Measurements from ENCODE around the gene ALG11. TPM values are rescaled to one million over a fixed set of nuclear protein-coding genes. Genes with fewer than 3 reads are reported as not detected.
"Not testable (repeated sequence)": the region's sequence is repeated elsewhere in the genome, so short reads cannot be mapped to it uniquely, and the experiment has no call there.

ALG11 gene
- total RNA-seq, 1 experiment from 2014 or later = 12.2 TPM

DNA sequence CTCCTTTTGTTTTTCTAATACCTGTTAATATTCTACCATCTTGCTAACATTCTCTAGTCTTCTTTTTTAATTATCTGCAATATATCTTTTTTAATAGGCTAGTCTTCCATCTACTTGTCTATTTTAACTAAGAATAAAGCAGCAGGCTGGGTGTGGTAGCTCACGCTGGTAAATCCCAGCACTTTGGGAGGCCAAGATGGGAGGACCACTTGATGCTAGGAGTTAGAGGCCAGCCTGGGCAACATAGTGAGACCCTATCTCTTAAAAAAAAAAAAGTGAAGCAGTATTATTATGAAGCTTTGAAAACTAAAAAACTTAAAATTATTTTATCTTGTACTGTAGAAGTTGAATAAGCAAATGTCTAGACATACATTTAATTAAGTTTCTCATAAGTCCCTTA, 15.6 kb downstream of the ALG11 start:
- Histone ChIP-seq H2AFZ (ENCODE audit: low read length) (no peak overlapping the region), H3K9me3 (ENCODE audit: low read length) (no peaks in the 10 kb centered on the region), H3K4me1 (ENCODE audit: low read length) (no peaks in the 10 kb centered on the region), H3K36me3 (ENCODE audit: insufficient read depth, low read length) (peaks cover 21% of the 10 kb centered on the region; the same call in 1 of the 2 replicates), H3K27me3 (ENCODE audit: low read length) (no peaks in the 10 kb centered on the region), H3K79me2 (ENCODE audit: low read length) (peaks cover 26% of the 10 kb centered on the region), H3K4me3 (ENCODE audit: low read length) (no peak overlapping the region), H3K4me2 (ENCODE audit: low read depth, low read length, poor library complexity, severe bottlenecking) (no peak overlapping the region), H3K27ac (ENCODE audit: low read length) (no peak overlapping the region), H3K9ac (ENCODE audit: low read length) (no peak overlapping the region), H3K9me2 (replicated peaks; ENCODE audit: insufficient read depth, low read length) (no peaks in the 10 kb centered on the region), H4K20me1 (ENCODE audit: insufficient read depth, low read depth, low read length) (peaks cover 11% of the 10 kb centered on the region; the same call in 1 of the 2 replicates)
- DNase-seq = no peak

DNA sequence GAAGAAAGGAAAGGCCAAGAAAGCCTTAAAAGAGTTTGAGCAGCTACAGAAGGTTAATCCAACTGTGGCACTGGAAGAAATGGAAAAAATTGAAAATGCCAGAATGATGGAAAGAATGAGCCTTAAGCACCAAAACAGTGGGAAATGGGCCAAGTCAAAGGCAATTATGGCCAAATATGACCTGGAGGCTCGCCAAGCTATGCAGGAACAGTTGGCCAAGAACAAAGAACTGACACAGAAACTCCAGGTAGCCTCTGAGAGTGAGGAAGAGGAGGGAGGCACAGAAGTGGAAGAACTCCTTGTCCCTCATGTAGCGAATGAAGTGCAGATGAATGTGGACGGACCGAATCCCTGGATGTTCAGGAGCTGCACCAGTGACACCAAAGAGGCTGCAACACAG, 17.4 kb downstream of the ALG11 start:
- Histone ChIP-seq H3K27me3 (ENCODE audit: low read length) (no peaks in the 10 kb centered on the region), H3K4me1 (ENCODE audit: low read length) (no peaks in the 10 kb centered on the region), H3K4me3 (ENCODE audit: low read length) (no peak overlapping the region), H3K9me3 (ENCODE audit: low read length) (no peaks in the 10 kb centered on the region), H3K27ac (ENCODE audit: low read length) (no peak overlapping the region), H3K36me3 (ENCODE audit: insufficient read depth, low read length) (peaks cover 11% of the 10 kb centered on the region; the same call in 1 of the 2 replicates), H2AFZ (ENCODE audit: low read length) (no peak overlapping the region), H3K79me2 (ENCODE audit: low read length) (peaks cover 23% of the 10 kb centered on the region), H4K20me1 (ENCODE audit: insufficient read depth, low read depth, low read length) (peaks cover 16% of the 10 kb centered on the region), H3K9ac (ENCODE audit: low read length) (no peak overlapping the region), H3K4me2 (ENCODE audit: low read depth, low read length, poor library complexity, severe bottlenecking) (no peak overlapping the region), H3K9me2 (replicated peaks; ENCODE audit: insufficient read depth, low read length) (no peaks in the 10 kb centered on the region)
- no peak for DNase-seq

DNA sequence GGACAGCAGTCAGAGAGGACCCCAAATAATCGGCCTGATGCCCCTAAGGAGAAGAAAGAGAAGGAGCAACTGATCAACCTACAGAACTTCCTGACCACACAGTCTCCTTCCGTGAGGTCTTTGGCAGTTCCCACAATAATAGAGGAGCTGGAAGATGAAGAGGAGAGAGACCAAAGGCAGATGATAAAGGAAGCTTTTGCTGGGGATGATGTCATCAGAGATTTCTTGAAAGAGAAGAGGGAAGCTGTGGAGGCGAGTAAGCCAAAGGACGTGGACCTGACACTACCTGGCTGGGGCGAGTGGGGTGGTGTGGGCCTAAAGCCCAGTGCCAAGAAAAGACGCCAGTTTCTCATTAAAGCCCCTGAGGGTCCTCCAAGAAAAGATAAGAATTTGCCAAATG, 18.2 kb downstream of the ALG11 start:
- Histone ChIP-seq H3K79me2 (ENCODE audit: low read length) (peaks cover 15% of the 10 kb centered on the region), H4K20me1 (ENCODE audit: insufficient read depth, low read depth, low read length) (peaks cover 21% of the 10 kb centered on the region)
- H3K27me3 ChIP-seq (ENCODE audit: low read length); H3K4me1 ChIP-seq (ENCODE audit: low read length); DNase-seq; H3K27ac ChIP-seq (ENCODE audit: low read length); H2AFZ ChIP-seq (ENCODE audit: low read length); H3K9ac ChIP-seq (ENCODE audit: low read length); H3K4me2 ChIP-seq (ENCODE audit: low read depth, low read length, poor library complexity, severe bottlenecking); H3K9me3 ChIP-seq (ENCODE audit: low read length); H3K4me3 ChIP-seq (ENCODE audit: low read length); H3K9me2 ChIP-seq (replicated peaks; ENCODE audit: insufficient read depth, low read length); H3K36me3 ChIP-seq (ENCODE audit: insufficient read depth, low read length): not testable (repeated sequence)

DNA sequence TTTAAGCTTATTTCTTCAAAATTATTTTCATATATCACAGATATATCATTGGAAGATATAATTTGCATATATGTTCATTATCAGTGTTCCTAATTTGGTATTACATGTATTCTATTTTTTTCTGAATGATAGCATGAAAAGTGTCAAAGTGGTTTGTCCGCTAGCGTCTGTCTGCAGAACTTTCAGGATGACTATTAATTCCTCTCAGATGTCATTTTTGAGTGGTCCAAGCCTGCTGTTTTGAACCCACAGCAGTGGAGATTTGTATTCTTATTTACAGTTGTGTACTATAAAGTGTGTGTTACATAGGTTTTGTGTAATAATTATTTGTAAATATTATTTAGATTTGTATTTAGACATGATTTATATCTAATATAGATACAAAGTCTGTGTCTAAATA, 20.8 kb downstream of the ALG11 start:
- no peak overlapping the region for H3K4me2 ChIP-seq (ENCODE audit: low read depth, low read length, poor library complexity, severe bottlenecking)
- peaks cover 7% of the 10 kb centered on the region; the same call in 1 of the 2 replicates for H3K36me3 ChIP-seq (ENCODE audit: insufficient read depth, low read length)
- H3K9me2 ChIP-seq (replicated peaks; ENCODE audit: insufficient read depth, low read length) = no peaks in the 10 kb centered on the region
- H3K9me3 ChIP-seq (ENCODE audit: low read length) = no peaks in the 10 kb centered on the region
- H3K4me3 ChIP-seq (ENCODE audit: low read length) = no peak overlapping the region
- no peak overlapping the region for H3K9ac ChIP-seq (ENCODE audit: low read length)
- H4K20me1 ChIP-seq (ENCODE audit: insufficient read depth, low read depth, low read length) = peaks cover 16% of the 10 kb centered on the region; the same call in 1 of the 2 replicates
- H3K27ac ChIP-seq (ENCODE audit: low read length) = no peak overlapping the region
- H3K27me3 ChIP-seq (ENCODE audit: low read length) = no peaks in the 10 kb centered on the region
- no peak for DNase-seq
- no peak overlapping the region for H2AFZ ChIP-seq (ENCODE audit: low read length)
- H3K4me1 ChIP-seq (ENCODE audit: low read length) = no peaks in the 10 kb centered on the region
- H3K79me2 ChIP-seq (ENCODE audit: low read length) = no peaks in the 10 kb centered on the region

DNA sequence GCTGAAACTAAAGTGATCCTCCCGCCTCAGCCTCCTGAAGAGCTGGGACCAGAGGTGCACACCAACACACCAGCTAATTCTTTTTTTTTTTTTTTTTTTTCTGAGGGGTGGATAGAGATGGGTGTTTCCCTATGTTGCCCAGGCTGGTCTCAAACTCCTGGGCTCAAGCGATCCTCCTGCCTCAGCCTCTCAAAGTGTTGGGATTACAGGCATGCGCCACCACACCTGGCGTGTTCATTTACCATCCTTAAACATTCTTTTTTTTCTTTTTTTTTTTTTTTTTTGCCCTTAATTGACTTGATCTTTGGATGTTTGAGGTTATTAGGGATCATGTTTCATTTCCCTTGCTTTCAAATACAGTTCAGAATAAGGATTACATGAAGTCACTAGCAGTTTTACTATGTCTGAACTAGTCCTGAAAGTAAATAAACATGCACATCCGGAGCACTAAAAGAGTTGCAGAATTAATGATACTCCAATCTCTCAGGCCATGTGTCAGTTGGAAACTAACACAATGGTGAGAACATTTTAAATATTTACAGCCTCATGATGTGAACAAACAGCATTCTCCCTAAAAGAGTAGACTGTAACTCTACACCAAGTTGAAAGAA, 22.5 kb downstream of the ALG11 start:
- H3K4me1 ChIP-seq (ENCODE audit: low read length) = no peaks in the 10 kb centered on the region

DNA sequence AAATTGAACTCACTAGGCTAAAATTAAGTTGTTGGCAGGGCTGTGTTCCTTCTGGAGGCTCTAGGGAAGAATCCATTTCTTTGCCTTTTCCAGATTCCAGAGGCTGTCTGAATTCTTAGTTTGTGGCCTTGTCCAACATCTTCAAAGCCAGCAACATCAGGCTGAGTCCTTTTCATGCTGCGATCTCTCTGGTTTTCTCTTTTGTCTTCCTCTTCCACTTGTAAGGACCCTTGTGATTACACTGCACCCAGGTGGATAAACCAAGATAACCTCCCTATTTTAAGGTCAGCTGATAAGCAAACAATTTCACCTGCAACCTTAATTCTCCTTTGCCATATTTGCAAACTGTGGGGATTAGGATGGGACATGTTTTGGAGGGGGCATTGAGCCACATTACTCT, 23.8 kb downstream of the ALG11 start:
- no peak overlapping the region for H3K9ac ChIP-seq (ENCODE audit: low read length)
- H3K36me3 ChIP-seq (ENCODE audit: insufficient read depth, low read length) = no peaks in the 10 kb centered on the region
- H2AFZ ChIP-seq (ENCODE audit: low read length) = no peak overlapping the region
- H3K27me3 ChIP-seq (ENCODE audit: low read length) = no peaks in the 10 kb centered on the region
- H3K79me2 ChIP-seq (ENCODE audit: low read length) = no peaks in the 10 kb centered on the region
- DNase-seq = no peak
- H3K9me2 ChIP-seq (replicated peaks; ENCODE audit: insufficient read depth, low read length) = no peaks in the 10 kb centered on the region
- H3K9me3 ChIP-seq (ENCODE audit: low read length) = no peaks in the 10 kb centered on the region
- peaks cover 16% of the 10 kb centered on the region; the same call in 1 of the 2 replicates for H4K20me1 ChIP-seq (ENCODE audit: insufficient read depth, low read depth, low read length)
- no peak overlapping the region for H3K4me2 ChIP-seq (ENCODE audit: low read depth, low read length, poor library complexity, severe bottlenecking)
- no peak overlapping the region for H3K4me3 ChIP-seq (ENCODE audit: low read length)
- no peak overlapping the region for H3K27ac ChIP-seq (ENCODE audit: low read length)
- no peaks in the 10 kb centered on the region for H3K4me1 ChIP-seq (ENCODE audit: low read length)

More for the DNA sequence above, 22.5 kb downstream of the ALG11 start:
- H3K36me3 ChIP-seq (ENCODE audit: insufficient read depth, low read length) = no peaks in the 10 kb centered on the region
- H3K9ac ChIP-seq (ENCODE audit: low read length) = no peak overlapping the region
- H3K27me3 ChIP-seq (ENCODE audit: low read length) = no peaks in the 10 kb centered on the region
- no peak overlapping the region for H2AFZ ChIP-seq (ENCODE audit: low read length)
- no peak overlapping the region for H3K4me3 ChIP-seq (ENCODE audit: low read length)
- H3K27ac ChIP-seq (ENCODE audit: low read length) = no peak overlapping the region
- DNase-seq = no peak
- H3K79me2 ChIP-seq (ENCODE audit: low read length) = no peaks in the 10 kb centered on the region
- no peaks in the 10 kb centered on the region for H3K9me2 ChIP-seq (replicated peaks; ENCODE audit: insufficient read depth, low read length)
- H4K20me1 ChIP-seq (ENCODE audit: insufficient read depth, low read depth, low read length) = peaks cover 21% of the 10 kb centered on the region; the same call in 1 of the 2 replicates
- H3K4me2 ChIP-seq (ENCODE audit: low read depth, low read length, poor library complexity, severe bottlenecking) = no peak overlapping the region
- H3K9me3 ChIP-seq (ENCODE audit: low read length) = no peaks in the 10 kb centered on the region

DNA sequence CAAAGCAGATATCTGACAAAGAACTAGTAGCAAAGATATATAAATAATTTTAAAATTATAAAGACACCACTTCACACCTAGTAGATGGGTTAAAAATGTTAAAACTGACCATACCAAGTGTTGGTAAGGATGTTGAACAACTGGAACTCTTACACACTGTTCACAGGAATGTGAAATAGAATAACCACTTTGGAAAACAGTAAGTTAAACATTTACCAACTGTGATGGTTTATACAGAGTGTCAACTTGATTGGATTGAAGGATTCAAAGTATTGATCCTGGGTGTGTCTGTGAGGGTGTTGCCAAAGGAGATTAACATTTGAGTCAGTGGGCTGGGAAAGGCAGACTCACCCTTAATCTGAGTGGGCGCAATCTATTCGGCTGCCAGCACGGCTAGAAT, 31.5 kb downstream of the ALG11 start:
- DNase-seq = no peak
- Histone ChIP-seq H3K36me3 (ENCODE audit: insufficient read depth, low read length) (no peaks in the 10 kb centered on the region), H3K27me3 (ENCODE audit: low read length) (no peaks in the 10 kb centered on the region), H3K4me2 (ENCODE audit: low read depth, low read length, poor library complexity, severe bottlenecking) (no peak overlapping the region), H2AFZ (ENCODE audit: low read length) (no peak overlapping the region), H3K4me3 (ENCODE audit: low read length) (no peak overlapping the region), H3K9me2 (replicated peaks; ENCODE audit: insufficient read depth, low read length) (no peaks in the 10 kb centered on the region), H3K9ac (ENCODE audit: low read length) (no peak overlapping the region), H3K4me1 (ENCODE audit: low read length) (no peaks in the 10 kb centered on the region), H3K79me2 (ENCODE audit: low read length) (no peaks in the 10 kb centered on the region), H3K9me3 (ENCODE audit: low read length) (no peaks in the 10 kb centered on the region), H4K20me1 (ENCODE audit: insufficient read depth, low read depth, low read length) (no peaks in the 10 kb centered on the region), H3K27ac (ENCODE audit: low read length) (no peak overlapping the region)

DNA sequence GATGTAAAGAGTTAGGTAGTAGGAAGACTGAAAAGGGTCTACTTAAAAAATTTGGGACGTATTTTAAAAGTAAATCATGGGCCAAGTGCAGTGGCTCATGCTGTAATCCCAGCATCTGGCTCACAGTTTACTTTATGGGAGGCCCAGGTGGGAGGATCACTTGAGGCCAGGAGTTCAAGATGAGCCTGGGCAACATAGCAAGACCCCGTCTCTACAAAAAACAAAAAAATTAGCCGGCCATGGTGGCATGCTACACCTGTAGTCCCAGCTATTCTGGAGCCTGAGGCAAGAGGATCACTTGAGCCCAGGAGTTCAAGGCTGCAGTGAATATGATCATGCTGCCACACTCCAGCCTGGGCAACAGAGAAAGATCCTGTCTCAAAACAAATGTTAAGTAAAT, 35.3 kb downstream of the ALG11 start:
- Histone ChIP-seq H3K27me3 (ENCODE audit: low read length) (no peaks in the 10 kb centered on the region), H2AFZ (ENCODE audit: low read length) (no peak overlapping the region), H3K27ac (ENCODE audit: low read length) (no peak overlapping the region), H3K9me3 (ENCODE audit: low read length) (no peaks in the 10 kb centered on the region), H3K79me2 (ENCODE audit: low read length) (no peaks in the 10 kb centered on the region), H3K36me3 (ENCODE audit: insufficient read depth, low read length) (no peaks in the 10 kb centered on the region), H3K4me2 (ENCODE audit: low read depth, low read length, poor library complexity, severe bottlenecking) (no peak overlapping the region), H3K9me2 (replicated peaks; ENCODE audit: insufficient read depth, low read length) (no peaks in the 10 kb centered on the region), H3K4me1 (ENCODE audit: low read length) (no peaks in the 10 kb centered on the region), H4K20me1 (ENCODE audit: insufficient read depth, low read depth, low read length) (no peaks in the 10 kb centered on the region), H3K9ac (ENCODE audit: low read length) (no peak overlapping the region), H3K4me3 (ENCODE audit: low read length) (no peak overlapping the region)
- no peak for DNase-seq
